ENCODE results near the gene DMD.

- TF ChIP-seq DDIT3 (CRISPR knock-in tag; IDR thresholded peaks at IDR 0.05) (no peak), ZBTB33 (CRISPR knock-in tag; IDR thresholded peaks at IDR 0.05) (no peak), DPF2 (CRISPR knock-in tag; IDR thresholded peaks at IDR 0.05; ENCODE audit: borderline replicate concordance, low read depth) (no peak), ZZZ3 (CRISPR knock-in tag; IDR thresholded peaks at IDR 0.05; ENCODE audit: borderline replicate concordance) (no peak), CTCF (CRISPR knock-in tag; IDR thresholded peaks at IDR 0.05) (no peak), FOXA1 (IDR thresholded peaks at IDR 0.05) (no peak), FOXA1 (CRISPR knock-in tag; IDR thresholded peaks at IDR 0.05) (no peak)
Observed at GRCh38 chrX:32538554-32538953, 672.8 kb downstream of the DMD start.

All from HepG2 (cell line).